ENCODE measurements around the gene CCR5AS.
"Not testable (repeated sequence)": the region's sequence is repeated elsewhere in the genome, so short reads cannot be mapped to it uniquely, and the experiment has no call there.

The CCR5AS gene

DNA sequence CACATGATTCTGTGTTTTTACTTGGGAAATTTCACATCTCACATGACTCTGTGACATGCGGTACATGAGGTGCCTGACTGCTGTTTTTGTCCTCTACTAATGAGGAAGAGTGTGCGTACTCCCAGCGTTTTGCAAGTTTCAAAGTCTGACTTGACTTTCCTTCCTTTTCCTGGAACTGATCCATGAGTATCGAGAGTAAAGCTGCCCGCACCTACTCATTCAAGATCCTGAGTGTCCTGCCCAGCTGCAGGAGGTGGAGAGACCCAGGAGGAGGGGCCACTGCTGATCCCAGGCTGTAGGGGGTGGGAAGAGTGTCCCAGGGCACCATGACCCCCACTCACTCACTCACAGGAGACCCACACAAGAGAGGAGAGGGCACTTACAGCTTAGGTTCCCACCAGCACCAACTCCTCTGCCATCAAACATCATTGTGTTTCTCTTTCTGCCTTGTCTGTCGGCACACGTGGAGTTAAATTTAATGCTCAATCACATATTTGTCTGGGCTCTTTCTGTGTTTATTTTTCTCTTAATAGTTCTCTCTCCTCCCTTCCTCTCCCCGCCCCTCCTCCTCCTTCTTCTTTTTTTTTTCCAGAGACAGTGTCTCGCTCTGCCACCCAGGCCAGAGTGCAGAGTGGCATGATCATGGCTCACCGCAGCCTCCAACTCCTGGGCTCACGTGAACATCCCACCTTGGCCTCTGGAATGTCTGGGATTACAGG is 1.4 kb downstream of the CCR5AS start:
- DNase-seq (ENCODE audit: low spot score): no peak

DNA sequence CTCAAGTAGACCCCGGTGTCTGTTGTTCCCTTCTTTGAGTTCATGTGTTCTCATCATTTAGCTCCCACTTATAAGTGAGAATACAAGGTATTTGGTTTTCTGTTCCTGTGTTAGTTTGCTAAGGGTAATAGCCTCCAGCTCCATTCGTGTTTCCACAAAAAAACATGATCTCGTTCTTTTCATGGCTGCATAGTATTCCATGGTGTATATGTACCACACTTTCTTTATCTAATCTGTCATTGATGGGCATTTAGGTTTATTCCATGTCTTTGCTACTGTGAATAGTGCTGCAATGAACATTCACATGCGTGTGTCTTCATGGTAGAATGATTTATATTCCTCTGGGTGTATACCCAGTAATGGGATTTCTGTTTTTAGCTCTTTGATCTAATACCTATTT is 4.0 kb downstream of the CCR5AS start:
- DNase-seq (ENCODE audit: low spot score): not testable (repeated sequence)

DNA sequence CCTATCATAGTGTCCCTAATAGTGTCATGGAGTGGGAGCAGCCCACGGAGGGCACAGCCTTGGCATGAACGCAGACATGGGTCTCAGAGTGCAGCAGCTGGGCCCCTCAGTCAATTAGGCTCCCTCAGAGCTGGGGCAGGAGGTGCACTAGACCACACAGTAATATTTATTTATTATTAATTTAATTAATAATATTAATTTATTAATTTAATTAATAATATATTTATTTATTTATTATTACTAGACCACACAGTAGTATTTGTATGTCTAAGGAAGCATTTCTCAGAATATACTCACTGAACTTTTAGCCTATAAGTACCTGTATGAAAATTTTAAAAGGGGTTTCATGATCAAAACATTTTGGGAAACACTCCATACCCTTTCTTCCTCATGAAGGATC is 5.3 kb downstream of the CCR5AS start:
- no peak for DNase-seq (ENCODE audit: low spot score)

DNA sequence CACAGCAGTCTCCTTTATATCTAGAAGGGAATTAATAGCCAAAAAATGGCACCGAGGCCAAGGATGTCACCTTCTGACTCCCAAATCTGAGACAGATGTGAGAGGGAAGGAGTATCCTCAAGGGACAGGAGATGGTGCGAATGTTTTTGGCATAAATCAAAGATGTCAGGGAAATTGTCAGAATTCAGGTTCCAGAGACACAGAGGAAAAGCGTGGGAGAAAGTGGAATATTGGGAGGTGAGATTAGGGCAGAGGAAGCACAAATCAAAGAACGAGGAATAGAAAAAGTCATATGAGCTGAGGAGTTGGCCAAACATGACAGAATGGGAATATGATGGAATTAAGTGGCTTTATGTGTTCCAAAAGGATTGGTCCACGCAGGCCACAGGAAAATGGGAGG is 6.0 kb downstream of the CCR5AS start:
- DNase-seq (ENCODE audit: low spot score): no peak

DNA sequence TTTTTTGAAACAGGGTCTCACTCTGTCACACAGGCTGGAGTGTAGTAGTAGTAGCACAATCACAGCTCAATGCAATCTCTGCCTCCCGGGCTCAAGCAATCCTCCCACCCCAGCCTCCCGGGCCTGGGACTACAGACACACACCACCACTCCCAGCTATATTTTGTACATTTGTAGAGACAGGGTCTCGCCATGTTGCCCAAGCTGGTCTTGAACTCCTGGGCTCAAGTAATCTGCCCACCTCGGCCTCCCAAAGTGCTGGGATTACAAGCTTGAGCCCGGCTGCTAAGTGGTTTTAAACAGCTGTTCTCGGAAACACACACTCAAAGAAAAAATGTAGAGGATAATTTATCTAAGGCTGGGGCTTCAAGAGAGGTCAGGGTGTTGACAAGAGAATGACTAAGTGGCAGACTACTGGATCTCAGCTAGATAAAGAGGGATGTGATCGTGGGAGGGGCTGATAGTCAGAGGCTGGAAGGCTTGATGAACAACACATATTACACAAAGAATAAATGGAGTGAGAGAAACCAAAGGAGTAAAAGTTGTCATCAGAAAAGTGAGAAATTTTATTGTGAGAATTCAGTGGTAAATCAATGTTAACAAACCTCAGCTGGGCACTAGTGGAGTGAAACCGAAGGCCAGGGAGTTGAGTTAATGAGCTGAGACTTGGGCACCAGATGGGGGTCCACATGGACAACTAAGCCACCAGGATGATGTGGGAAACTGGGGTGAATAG is 6.7 kb downstream of the CCR5AS start:
- no peak for DNase-seq (ENCODE audit: low spot score)

DNA sequence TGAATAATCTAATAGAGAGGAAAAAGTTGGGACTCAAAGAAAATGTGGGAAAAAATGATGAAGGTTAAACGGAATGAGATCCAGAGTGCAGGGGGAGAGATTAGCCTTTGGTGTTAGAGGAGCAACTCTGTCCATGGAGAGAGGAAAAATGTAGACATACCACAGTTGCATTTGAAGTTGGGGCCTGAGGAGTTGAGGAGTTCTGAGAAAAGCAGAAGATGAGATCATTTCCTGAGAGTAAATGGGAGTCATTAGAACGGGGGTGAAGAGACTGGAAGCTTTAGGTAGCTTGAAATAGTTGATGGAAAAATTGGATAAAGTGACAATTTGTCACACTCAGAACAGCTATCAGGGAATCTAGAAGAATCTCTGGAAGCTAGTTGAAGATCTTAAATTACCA is 7.3 kb downstream of the CCR5AS start:
- DNase-seq (ENCODE audit: low spot score): no peak

DNA sequence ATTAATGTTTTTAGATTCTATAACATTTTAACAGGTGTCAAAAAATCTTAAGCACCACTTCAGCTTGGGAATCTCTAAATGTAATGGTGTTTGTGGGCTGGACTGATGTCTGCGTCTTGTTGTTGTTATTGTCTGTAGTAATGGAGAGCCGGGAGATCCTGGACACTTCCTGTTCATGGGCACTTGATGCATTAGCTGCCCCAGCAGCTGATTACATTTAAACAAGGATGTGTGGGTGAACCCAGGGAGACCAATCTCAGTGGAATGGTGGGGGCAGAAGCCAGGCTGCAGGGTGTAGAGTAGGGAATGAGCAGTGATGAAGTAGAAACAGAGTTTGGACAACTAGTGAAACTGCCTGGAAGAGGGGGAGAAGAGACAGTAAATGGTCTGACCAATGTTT is 7.8 kb downstream of the CCR5AS start:
- DNase-seq (ENCODE audit: low spot score): no peak

DNA sequence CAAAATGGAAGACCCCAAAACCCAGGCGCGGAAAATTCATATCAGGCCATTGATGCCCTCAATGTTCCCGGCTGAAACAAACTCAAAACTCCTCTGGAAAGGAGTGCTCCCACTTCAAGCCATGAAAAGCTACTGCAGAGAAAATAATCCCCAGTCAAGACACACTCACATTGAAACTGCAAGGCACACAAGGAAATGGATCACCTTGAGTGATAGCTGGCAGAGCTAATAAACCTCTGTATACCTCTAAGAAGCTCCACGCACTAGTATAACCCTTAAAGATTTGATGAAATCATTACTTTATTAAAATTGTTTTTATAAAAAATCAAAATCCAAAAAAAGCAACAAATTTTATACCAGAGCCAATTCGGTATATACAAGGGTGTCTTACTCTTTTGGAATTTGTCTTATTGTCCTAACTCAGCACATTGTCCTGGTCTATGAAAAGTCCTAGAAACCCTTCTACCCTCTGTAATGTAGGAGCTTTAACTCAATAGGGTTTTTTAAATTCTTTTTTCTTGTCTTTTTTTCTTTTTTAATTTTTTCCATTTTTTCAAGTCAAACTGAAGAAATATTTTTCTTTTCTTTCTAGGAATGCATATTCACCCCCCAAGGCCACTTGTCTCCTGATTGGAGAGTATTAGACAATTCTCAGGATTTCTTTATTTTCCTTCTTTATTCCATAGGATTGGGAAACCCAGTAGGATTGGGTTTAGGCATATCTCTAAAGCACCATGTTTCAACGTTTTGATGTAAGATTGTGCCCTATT is 8.5 kb downstream of the CCR5AS start:
- DNase-seq (ENCODE audit: low spot score): no peak

DNA sequence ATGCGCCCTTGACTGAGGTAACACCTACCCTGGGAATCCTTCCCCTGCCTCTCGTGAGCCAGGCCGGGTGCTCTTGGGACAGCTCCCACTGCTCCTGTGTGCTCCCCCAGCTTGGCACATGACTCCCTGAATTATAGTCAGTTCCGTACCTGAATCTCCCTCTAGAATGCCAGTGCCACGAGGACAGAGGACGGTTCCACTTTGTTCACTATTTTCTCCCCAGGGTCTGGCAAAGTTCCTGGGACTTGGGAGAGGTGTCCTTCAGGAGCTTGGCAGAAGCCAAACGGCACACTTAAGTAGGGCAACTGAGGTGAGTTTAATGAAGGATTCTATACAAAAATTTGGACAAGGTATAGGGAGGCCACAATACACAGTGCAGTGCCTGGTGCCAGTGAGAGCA is 9.8 kb downstream of the CCR5AS start:
- DNase-seq (ENCODE audit: low spot score): no peak

DNA sequence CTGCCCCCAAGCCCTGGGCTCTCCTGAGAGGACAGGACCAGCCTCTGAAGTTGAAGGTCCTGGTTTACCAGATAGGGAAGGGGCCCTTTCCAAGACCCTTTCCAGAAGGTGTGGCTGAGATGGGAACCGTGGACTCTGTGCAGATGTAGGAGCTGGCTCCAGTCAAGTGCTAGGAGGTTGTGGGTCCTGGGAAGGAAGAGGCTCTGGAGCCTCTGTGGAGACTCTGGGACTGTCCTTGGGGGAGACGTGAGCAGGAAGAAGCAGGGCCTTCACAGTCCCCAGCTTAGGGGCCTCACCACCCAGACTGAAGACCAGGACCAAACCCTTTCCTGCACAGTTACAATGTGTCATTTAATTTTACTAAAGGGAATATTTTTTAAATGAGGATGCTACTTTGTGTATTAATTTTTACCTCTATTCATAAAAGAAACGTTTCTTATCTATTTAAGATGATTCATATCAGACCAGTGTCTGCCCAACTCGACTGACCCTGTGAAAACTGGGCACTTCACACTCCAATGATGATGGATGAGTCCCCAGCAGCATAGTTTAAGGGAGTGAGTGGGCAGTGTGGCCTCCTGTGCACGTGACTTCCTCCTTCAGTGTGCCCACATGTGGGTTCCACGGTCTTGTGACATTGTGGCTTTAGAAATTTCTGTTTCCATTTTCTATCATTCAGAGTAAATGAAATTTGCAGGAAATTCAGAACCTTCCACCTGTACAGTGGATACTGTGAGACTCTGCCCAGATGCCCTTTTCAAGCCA is 10.9 kb downstream of the CCR5AS start:
- DNase-seq (ENCODE audit: low spot score): no peak

DNA sequence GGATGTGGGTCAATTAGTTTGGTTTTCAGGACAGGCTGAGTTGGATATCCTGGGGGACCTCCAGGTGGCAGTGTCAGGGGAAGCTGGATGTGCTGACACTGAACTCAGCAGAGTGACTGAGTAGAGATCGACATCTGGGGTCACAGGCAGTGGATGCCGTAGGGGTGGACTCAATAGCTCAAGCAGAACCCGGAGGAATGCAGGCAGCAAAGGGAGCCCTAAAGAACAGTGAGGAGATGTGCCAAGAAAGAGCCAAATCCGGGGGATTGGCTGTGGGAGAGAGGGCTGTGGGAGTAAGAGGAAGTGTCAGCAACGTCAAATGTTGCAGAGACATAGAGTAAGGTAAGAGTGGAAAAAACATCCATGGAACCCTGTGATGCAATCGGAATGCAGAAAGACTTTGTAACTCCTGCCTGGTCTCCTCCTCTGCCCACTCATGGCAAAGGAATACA is 11.6 kb downstream of the CCR5AS start:
- no peak for DNase-seq (ENCODE audit: low spot score)

DNA sequence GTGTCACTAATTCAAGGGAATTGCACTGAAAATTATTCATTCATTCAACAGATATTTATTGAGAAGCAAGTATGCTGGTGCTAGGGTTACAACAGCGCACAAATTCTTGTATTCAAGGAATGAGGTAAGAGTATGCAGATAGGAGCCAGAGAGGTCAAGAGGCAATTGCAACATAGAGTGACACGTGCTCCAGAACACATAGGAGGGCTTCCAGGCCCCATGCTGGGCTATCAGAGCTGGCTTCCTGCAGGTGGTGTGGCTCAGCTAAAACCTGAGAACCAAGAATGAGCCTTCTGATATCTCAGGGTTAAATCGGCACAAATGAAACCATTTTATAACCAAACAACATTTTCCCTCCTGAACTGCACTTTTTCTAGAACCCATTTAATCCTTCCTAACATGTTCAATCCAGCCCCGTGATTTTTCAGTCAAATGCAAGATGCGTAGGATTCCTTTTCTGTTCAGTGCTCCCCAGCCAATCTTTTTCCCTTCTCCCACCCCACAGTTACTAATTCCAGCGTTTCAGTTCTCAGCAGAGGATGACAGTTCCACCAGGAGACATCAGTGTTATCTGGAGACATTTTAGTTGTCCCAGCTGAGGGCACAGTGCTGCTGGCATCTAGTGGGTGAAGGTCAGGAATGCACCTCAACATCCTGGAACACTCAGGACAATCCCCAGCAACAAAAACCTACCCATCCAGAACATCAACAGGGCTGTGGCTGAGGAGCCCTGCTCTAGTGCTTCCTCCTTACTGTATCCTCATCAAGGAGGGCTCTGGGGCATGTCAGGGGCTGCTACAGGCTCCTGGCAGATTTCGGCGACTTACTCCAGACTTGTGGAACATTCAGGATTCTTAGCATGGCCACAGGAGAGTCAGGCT is 13.1 kb downstream of the CCR5AS start:
- DNase-seq (ENCODE audit: low spot score): no peak

DNA sequence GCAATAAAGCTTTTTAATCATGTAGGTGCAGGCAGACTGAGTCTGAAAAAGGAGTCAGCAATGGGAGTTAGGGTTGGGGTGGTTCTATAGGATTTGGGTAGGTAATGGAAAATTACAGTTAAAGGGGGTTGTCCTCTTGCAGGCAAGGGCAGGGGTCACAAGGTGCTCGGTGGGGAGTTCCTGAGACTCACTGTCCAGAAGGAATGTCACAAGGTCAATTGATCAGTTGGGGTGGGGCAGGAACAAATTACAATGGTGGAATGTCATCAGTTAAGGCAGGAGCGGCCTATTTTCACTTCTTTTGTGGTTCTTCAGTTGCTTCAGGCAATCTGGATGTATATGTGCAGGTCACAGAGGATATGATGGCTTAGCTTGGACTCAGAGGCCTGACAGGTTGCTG is 13.9 kb downstream of the CCR5AS start:
- DNase-seq (ENCODE audit: low spot score): no peak

DNA sequence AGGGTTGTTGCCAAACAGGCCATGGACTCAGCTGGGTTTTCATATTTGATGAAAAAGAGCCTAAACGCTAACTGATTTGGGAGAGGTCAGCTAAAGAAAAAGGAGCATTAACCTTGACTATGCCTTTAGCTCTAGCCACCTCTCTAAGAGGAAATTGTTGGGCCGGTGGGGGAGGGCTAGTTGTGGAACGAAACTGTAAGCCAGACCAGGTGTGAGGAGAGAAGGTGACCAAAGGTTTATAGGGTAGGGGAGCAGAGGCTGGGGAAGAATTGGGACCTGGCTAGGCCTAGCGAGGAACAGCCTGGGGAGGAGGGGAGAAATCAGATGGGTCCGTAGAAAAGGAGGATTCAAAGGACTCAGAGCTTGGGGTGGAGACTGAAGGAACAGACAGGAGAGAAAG is 15.3 kb downstream of the CCR5AS start:
- not testable (repeated sequence) for DNase-seq (ENCODE audit: low spot score)

DNA sequence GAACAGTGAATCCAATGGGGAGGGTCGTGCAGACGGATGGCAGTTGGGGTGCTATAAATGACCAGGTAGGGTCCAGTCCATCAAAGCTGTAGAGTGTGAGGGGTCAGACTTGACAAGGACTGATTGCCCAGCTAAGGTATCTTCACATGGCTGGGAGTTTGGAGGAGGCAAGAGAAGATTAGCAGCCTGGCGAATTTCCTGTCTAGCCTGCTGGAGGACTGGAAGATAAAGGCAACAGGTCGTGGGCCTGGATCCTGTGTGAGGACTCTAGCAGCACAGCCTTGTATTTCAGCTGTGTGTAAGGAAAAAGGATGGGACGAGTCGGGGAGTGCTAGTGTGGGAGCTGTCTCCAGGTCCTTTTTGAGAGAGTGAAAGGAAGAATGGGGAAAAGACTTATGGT is 17.6 kb downstream of the CCR5AS start:
- DNase-seq (ENCODE audit: low spot score): no peak

DNA sequence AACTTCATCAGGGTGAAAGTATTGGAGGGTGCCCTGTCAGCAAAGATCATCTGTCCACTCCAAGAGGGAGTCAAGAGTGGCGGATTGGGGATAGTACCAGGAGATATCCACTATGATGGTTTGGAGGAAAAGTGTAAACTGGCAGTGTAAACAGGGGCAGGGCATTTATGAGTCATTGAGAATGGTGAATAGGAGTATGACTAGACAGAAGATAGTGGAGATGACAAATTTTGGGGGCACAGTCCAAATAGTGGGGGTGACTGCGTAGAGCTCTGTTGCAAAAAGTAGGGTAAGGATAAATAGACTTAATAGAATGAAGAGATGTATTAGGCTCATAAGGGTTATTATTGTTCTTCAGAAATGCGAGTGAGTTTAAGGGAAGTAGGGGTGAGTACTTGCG is 18.0 kb downstream of the CCR5AS start:
- DNase-seq (ENCODE audit: low spot score): not testable (repeated sequence)

DNA sequence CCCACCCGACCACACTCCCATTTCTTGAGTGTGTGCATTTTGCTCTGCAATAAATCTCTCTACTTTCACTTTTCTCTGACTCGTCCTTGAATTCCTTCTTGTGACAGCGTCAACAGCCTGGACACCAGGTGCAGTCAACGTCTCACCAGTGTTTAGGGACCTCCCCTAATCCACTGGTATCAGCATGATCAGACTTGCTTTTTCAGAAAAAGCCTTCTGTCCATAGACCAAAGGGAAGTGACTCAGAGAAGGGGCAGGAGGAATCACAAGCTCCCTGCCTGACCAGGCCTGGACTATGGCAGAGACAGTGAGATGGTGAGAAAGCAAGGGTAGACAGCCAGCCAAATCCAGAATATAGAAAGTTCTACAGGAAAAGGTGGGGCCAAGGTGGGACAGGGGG is 20.7 kb downstream of the CCR5AS start:
- DNase-seq (ENCODE audit: low spot score): no peak

DNA sequence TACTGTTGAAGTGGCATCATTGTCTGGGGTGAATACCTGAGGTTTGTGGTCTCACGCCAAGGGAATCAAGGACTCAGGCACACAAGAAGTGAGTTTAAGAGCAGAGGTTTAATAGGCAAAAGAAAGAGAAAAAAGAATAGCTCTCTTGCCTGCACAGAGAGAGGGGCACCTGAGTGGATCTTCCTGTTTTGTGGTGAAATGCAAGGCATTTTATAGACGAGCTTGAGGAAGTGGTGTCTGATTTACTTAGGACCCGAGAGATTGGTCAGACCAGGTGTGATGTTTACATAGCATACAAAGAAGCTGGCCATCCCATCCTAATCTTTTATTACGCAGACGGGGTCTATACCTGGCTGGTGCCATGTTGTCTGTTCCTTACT is 22.9 kb downstream of the CCR5AS start:
- DNase-seq (ENCODE audit: low spot score): no peak

DNA sequence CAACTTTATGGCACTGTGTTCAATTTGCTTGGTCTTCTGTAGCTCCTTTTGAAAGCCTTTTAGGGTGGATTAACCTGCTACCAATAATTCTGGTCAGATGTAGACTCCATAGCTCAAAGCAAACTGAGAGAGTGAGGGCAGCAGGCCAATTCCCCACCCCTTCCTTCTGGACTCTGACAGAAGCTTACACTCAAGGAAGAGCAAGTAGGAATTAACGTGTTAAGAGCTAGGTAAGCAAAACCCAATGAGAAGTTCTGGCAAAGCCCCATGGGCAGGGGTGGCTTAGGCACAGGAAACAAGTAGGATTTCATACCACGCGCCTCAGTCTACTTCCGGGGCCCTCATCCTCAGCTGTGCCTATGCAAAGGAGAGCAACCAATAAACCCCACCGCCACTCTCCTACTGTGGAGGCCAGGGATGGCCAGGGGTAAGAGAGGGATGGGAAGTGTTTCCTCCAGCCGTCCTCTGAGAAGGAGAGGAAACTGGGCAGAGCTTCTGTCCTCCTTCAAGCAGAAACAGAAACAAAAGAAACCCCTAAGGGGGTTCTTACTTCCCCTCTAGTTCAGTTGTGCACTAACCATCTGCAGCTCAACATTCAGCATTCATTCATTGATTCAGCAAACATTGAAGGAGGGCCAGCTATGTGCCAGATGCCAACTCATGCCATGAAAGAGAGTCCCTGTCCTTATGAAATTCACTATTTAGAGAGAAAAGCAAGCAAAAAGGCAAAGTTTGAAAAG is 23.5 kb downstream of the CCR5AS start:
- no peak for DNase-seq (ENCODE audit: low spot score)

DNA sequence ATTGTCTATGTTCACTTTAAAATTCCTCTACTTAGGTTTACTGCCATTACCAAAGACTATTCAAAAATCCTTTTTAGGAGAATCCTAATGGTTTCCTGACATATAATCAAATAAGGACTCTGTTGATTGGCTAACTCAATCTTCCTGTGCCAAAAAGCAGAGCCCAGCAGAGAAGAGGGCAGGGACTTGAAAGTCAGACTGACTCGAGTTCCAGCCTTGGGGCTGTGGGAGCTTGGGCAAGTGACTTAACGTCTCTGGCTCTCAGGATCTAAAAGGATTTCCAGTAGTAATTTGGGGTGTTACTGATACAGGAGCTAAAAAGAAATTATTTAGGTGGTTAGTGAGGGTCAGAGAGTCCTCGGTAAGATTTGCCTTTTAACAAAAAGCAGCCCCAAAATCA is 25.2 kb downstream of the CCR5AS start:
- DNase-seq (ENCODE audit: low spot score): no peak

Data from NAMALWA (cell line).